OCI-LY3 (cell line): ENCODE data around the gene COL5A3.
A peak's percentile ranks its signal among the peaks of the same experiment; 100 is the strongest.

ENCODE experiments used
- H2AFZ ChIP-seq: fragments of 200-600, 300-600 bp; shearing (Covaris generic); 2 replicates; pipeline ENCODE4 v1.6.0; 2014; ENCODE audit warnings: antibody characterized with exemption, low read depth, low read length
- H3K27ac ChIP-seq: fragments of 200-600, 300-600 bp; sonication (generic); 2 replicates; pipeline ENCODE4 v1.5.1; 2014; ENCODE audit warnings: mild to moderate bottlenecking, low read length, moderate library complexity, mixed read lengths
- H3K27me3 ChIP-seq: fragments of 200-600, 300-600 bp; sonication (generic); 2 replicates; pipeline ENCODE4 v1.6.1; 2014; ENCODE audit warnings: low read depth, low read length, mixed read lengths
- H3K36me3 ChIP-seq: fragments of 200-600, 300-600 bp; sonication (generic); replicated peaks from 2 replicates; pipeline ENCODE3; 2014; ENCODE audit warnings: low read depth, low read length, mixed read lengths
- H3K4me1 ChIP-seq: fragments of 300-600, 200-600 bp; sonication (generic); 2 replicates; pipeline ENCODE4 v1.6.1; 2014; ENCODE audit warnings: low read length, mixed read lengths
- H3K4me2 ChIP-seq: fragments of 200-600, 300-600 bp; sonication (generic); 2 replicates; pipeline ENCODE4 v1.6.1; 2014; ENCODE audit warnings: low read length, mixed read lengths
- H3K4me3 ChIP-seq: fragments of 300-600, 200-600 bp; sonication (generic); 2 replicates; pipeline ENCODE4 v1.5.1; 2014; ENCODE audit warnings: antibody characterized with exemption, mild to moderate bottlenecking, low read length, moderate library complexity
- H3K79me2 ChIP-seq: fragments of 300-600, 200-600 bp; shearing (Covaris generic); 2 replicates; pipeline ENCODE4 v1.6.1; 2014; ENCODE audit warnings: mild to moderate bottlenecking, low read length, mixed read lengths
- H3K9ac ChIP-seq: fragments of 300-600, 200-600 bp; shearing (Covaris generic); 2 replicates; pipeline ENCODE4 v1.6.0; 2014; ENCODE audit warnings: mild to moderate bottlenecking, low read length, moderate library complexity
- H3K9me3 ChIP-seq: fragments of 200-600, 300-600 bp; shearing (Covaris generic); 2 replicates; pipeline ENCODE4 v1.6.1; 2014; ENCODE audit warnings: low read length, mixed read lengths; ENCODE audit not compliant: insufficient read depth
- H4K20me1 ChIP-seq: fragments of 200-600, 300-600 bp; sonication (generic); 2 replicates; pipeline ENCODE4 v1.6.1; 2016; ENCODE audit warnings: low read length, mixed read lengths; ENCODE audit not compliant: insufficient read depth
- EZH2phosphoT487 ChIP-seq: fragments of 200-600 bp; shearing (Covaris generic); IDR thresholded peaks from 2 replicates; pipeline ENCODE4 v1.6.1; 2018; ENCODE audit warnings: antibody characterized with exemption, mixed run types, low read depth
- TF ChIP-seq, protein P1 (sequence below): fragments of 200-600, 300-600 bp; sonication (generic); IDR thresholded peaks from 2 replicates; pipeline ENCODE4 v1.5.1; 2014; ENCODE audit warnings: antibody characterized with exemption, low read length, low read depth

The COL5A3 gene

DNA sequence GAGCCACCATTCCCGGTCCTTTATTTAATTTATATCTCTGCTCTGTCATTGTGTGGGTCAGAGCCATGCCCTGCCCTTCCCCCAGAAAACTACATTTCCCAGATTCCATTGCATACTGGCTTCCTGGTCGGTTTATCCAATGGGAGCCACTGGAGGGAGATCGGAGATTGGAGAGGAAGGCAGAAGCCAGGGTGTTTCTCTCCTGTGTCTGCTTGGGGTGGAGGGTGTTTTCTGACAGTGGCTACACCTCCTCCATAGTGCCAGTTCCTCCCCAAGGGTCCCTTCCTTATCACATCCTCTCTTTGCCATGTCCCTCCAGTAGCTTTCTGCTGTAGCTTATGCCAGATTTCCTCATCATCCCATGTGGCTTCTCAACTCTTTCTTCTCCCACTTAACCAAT, 93.0 kb downstream of the COL5A3 start:
- Histone ChIP-seq H3K27ac (no peak overlapping the region), H3K9ac (no peak overlapping the region), H3K9me3 (no peaks in the 10 kb centered on the region), H3K4me2 (peak overlapping the region; percentile 47), H2AFZ (0 out of 2 replicates have a peak overlapping the region, but pooled peaks have one; percentile 35), H3K27me3 (peaks cover 9% of the 10 kb centered on the region), H3K79me2 (no peaks in the 10 kb centered on the region), H4K20me1 (no peaks in the 10 kb centered on the region), H3K4me3 (no peak overlapping the region), H3K36me3 (no peaks in the 10 kb centered on the region), H3K4me1 (peaks cover 15% of the 10 kb centered on the region)
- TF ChIP-seq EZH2phosphoT487 = no peak

DNA sequence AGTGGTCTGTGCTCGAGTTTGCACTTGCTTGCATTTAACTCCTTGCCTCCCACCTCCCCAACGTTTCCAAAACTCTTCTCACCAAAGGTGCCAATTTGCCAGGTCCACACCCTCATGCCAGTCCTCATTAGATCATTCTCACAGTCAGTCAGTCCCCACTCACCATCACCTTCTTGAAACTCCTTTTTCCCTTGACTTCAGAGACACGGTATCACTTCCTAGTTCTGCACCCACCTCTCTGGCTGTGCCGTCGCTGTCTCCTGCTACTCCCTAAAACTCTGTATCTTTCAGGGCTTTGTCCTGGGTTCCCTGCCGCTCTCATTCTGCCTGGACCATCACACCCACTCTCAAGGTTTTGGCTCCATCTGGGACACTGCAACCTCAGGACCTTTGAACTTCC, 93.6 kb downstream of the COL5A3 start:
- H3K4me1 ChIP-seq = peaks cover 15% of the 10 kb centered on the region
- no peak overlapping the region for H3K9ac ChIP-seq
- peak overlapping the region; percentile 47 for H3K4me2 ChIP-seq
- no peaks in the 10 kb centered on the region for H3K79me2 ChIP-seq
- H3K9me3 ChIP-seq = no peaks in the 10 kb centered on the region
- no peak overlapping the region for H3K27ac ChIP-seq
- H4K20me1 ChIP-seq = no peaks in the 10 kb centered on the region
- H2AFZ ChIP-seq = 0 out of 2 replicates have a peak overlapping the region, but pooled peaks have one; percentile 13
- no peaks in the 10 kb centered on the region for H3K36me3 ChIP-seq
- peaks cover 13% of the 10 kb centered on the region for H3K27me3 ChIP-seq
- peak overlapping the region; percentile 3; the same call in 1 of the 2 replicates for H3K4me3 ChIP-seq
- TF ChIP-seq, protein P1, sequence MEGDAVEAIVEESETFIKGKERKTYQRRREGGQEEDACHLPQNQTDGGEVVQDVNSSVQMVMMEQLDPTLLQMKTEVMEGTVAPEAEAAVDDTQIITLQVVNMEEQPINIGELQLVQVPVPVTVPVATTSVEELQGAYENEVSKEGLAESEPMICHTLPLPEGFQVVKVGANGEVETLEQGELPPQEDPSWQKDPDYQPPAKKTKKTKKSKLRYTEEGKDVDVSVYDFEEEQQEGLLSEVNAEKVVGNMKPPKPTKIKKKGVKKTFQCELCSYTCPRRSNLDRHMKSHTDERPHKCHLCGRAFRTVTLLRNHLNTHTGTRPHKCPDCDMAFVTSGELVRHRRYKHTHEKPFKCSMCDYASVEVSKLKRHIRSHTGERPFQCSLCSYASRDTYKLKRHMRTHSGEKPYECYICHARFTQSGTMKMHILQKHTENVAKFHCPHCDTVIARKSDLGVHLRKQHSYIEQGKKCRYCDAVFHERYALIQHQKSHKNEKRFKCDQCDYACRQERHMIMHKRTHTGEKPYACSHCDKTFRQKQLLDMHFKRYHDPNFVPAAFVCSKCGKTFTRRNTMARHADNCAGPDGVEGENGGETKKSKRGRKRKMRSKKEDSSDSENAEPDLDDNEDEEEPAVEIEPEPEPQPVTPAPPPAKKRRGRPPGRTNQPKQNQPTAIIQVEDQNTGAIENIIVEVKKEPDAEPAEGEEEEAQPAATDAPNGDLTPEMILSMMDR = no peak
- no peak for TF ChIP-seq EZH2phosphoT487

DNA sequence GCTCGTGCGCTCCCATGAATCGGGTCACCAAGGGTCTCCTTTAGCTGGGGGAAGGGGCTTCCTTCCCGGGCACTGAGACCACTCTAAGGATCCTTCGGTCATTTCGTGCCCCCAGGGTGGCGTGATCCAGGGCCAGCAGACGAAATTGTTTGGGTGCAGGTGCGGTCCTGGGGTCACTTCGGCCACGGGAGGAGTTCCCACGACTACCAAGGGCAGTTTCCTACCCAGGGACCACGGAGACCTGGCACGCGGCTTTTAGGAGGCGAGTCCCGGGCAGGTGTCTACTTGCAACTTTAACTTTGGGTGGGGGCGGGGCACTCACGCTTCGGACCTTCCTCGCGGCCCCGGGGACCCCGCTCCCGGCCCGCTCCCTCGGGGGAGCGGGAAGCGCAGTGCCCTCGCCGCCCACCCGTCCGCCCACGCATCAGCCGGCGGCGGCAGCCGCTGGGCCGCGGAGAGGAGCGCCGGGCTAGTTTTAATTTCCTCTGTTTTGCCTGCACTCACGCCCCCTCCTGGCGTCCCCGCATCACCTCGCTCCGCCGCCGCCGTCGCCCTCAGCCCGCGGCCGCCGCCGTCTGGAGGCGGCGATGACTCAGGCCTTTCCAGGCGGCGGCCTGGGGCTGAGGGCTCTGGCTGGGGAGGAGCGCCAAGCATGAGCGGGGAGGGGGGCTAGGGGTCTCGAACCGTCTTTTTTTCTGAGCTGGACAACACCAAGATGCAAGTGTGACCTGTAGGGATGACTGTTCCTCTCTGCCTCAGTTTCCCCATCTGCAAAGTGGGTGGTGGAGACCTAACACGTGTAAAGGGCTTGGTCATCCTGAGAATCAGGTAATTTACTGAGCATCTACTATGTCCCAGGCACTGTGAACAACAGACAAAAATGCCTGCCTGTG, 95.7 kb downstream of the COL5A3 start:
- H3K27ac ChIP-seq = no peak overlapping the region
- peaks cover 24% of the 10 kb centered on the region for H3K27me3 ChIP-seq
- no peak overlapping the region for H2AFZ ChIP-seq
- H3K36me3 ChIP-seq = no peaks in the 10 kb centered on the region
- no peaks in the 10 kb centered on the region for H4K20me1 ChIP-seq
- H3K4me1 ChIP-seq = peaks cover 15% of the 10 kb centered on the region
- no peaks in the 10 kb centered on the region for H3K79me2 ChIP-seq
- no peaks in the 10 kb centered on the region for H3K9me3 ChIP-seq
- H3K4me2 ChIP-seq = no peak overlapping the region
- no peak overlapping the region for H3K9ac ChIP-seq
- H3K4me3 ChIP-seq = no peak overlapping the region
- no peak for TF ChIP-seq EZH2phosphoT487
- TF ChIP-seq, protein P1 = no peak

DNA sequence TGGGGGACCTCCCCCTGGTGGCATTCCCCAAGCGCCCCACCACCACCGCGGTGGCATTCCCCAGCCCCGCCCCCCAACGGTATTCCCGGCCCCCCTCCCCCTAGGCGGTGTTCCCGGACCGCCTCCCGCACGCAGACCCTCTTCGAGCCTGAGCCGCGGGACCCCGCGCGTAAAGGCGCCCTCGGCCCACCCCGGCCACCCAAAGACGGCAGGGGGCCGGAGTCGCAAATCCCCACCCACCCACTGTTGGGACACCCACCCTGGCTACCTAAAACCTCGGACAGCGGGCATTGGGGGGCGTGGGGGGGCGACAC, 96.3 kb downstream of the COL5A3 start:
- Histone ChIP-seq H3K9me3 (no peaks in the 10 kb centered on the region), H3K4me2 (no peak overlapping the region), H3K36me3 (no peaks in the 10 kb centered on the region), H3K27ac (no peak overlapping the region), H4K20me1 (no peaks in the 10 kb centered on the region), H3K4me3 (no peak overlapping the region), H2AFZ (no peak overlapping the region), H3K79me2 (no peaks in the 10 kb centered on the region), H3K4me1 (peaks cover 15% of the 10 kb centered on the region), H3K27me3 (peaks cover 24% of the 10 kb centered on the region), H3K9ac (no peak overlapping the region)
- TF ChIP-seq EZH2phosphoT487 = no peak
- TF ChIP-seq, protein P1 = no peak
